SK-N-SH treated with all-trans-retinoic acid at 6 μM for 48 hours (cell line): ENCODE results near the gene HOMEZ.
"Not testable (repeated sequence)": the region's sequence is repeated elsewhere in the genome, so short reads cannot be mapped to it uniquely, and the experiment has no call there.

Experiments
- ATAC-seq: fragments of 200-7000 bp; cut with Tn5 transposase; 3 replicates; pipeline ENCODE4 v1.9.1; 2020; ENCODE audit warnings: mild to moderate bottlenecking, moderate library complexity
- BACH2 ChIP-seq: fragments of 250-450 bp; sonication (Bioruptor Pico); IDR thresholded peaks from 2 replicates; pipeline ENCODE4 v1.9.0; 2021; ENCODE audit warnings: mild to moderate bottlenecking, borderline replicate concordance
- ESRRG ChIP-seq: fragments of 250-450 bp; sonication (Bioruptor Pico); IDR thresholded peaks from 2 replicates; pipeline ENCODE4 v1.6.1; 2021; ENCODE audit warnings: mild to moderate bottlenecking
- GLIS3 ChIP-seq: fragments of 250-450 bp; sonication (Bioruptor Pico); IDR thresholded peaks from 2 replicates; pipeline ENCODE4 v1.5.0; 2020; ENCODE audit warnings: mild to moderate bottlenecking, moderate library complexity
- ISL1 ChIP-seq: fragments of 250-450 bp; sonication (Bioruptor Pico); IDR thresholded peaks from 2 replicates; pipeline ENCODE4 v2.1.2; 2022; ENCODE audit warnings: mild to moderate bottlenecking, moderate library complexity
- OSR1 ChIP-seq: fragments of 250-450 bp; sonication (Bioruptor Pico); IDR thresholded peaks from 2 replicates; pipeline ENCODE4 v1.8.0; 2022; ENCODE audit warnings: moderate library complexity, mild to moderate bottlenecking, inconsistent platforms
- PPARA ChIP-seq: fragments of 250-450 bp; sonication (Bioruptor Pico); IDR thresholded peaks from 2 replicates; pipeline ENCODE4 v1.5.0; 2020; ENCODE audit warnings: mild to moderate bottlenecking, borderline replicate concordance
- SNAI2 ChIP-seq: fragments of 250-450 bp; sonication (Bioruptor Pico); IDR thresholded peaks from 2 replicates; pipeline ENCODE4 v1.5.0; 2020; ENCODE audit warnings: mild to moderate bottlenecking, moderate library complexity
- ZFP3 ChIP-seq: fragments of 250-450 bp; sonication (Bioruptor Pico); IDR thresholded peaks from 2 replicates; pipeline ENCODE4 v1.5.0; 2020; ENCODE audit warnings: mild to moderate bottlenecking, moderate library complexity
- ZFP30 ChIP-seq: fragments of 450-650 bp; formaldehyde crosslinking; IDR thresholded peaks from 2 replicates; pipeline ENCODE4 v1.5.0; 2022; ENCODE audit warnings: mild to moderate bottlenecking, moderate library complexity
- TF ChIP-seq, protein P1 (sequence below): fragments of 250-450 bp; sonication (Bioruptor Pico); IDR thresholded peaks from 2 replicates; pipeline ENCODE4 v1.8.0; 2020; ENCODE audit warnings: mild to moderate bottlenecking, moderate library complexity, borderline replicate concordance
- TF ChIP-seq, protein P2 (sequence below): fragments of 250-450 bp; sonication (Bioruptor Pico); IDR thresholded peaks from 2 replicates; pipeline ENCODE4 v1.8.0; 2021; ENCODE audit warnings: low read depth, mild to moderate bottlenecking, moderate library complexity, borderline replicate concordance
- TF ChIP-seq, protein P3 (sequence below): fragments of 250-450 bp; sonication (Bioruptor Pico); IDR thresholded peaks from 2 replicates; pipeline ENCODE4 v1.5.1; 2020; ENCODE audit warnings: low read depth, mild to moderate bottlenecking, moderate library complexity
- TF ChIP-seq, protein P4 (sequence below): fragments of 250-450 bp; sonication (Bioruptor Pico); IDR thresholded peaks from 2 replicates; pipeline ENCODE4 v1.5.0; 2020; ENCODE audit warnings: mild to moderate bottlenecking, moderate library complexity
- TF ChIP-seq, protein P5 (sequence below): fragments of 250-450 bp; sonication (Bioruptor Pico); IDR thresholded peaks from 2 replicates; pipeline ENCODE4 v1.5.1; 2021; ENCODE audit warnings: mild to moderate bottlenecking, moderate library complexity

The HOMEZ gene

DNA sequence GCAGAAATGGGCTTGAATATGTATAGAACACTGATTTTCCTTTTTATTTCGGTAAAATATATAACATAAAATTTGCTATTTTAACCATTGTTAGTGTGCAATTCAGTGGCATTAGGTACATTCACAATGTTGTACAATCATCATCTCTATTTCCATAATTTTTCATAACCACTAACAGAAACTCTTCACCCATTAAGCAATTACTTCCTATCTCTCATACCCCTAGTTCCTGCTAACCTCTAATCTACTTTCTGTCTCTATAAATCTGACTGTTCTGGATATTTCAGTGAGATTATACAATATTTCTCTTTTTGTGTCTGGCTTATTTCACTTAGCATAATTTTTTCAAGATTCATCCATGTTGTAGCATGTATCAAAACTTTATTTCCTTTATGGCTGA, 57.1 kb downstream of the HOMEZ start:
- no peak for ATAC-seq
- TF ChIP-seq BACH2 (CRISPR knock-in tag) (no peak), ISL1 (no peak), OSR1 (CRISPR knock-in tag) (no peak), ESRRG (no peak), SNAI2 (CRISPR knock-in tag) (no peak), ZFP30 (CRISPR knock-in tag) (no peak), PPARA (CRISPR knock-in tag) (no peak), ZFP3 (CRISPR knock-in tag) (no peak)
- TF ChIP-seq, protein P1, sequence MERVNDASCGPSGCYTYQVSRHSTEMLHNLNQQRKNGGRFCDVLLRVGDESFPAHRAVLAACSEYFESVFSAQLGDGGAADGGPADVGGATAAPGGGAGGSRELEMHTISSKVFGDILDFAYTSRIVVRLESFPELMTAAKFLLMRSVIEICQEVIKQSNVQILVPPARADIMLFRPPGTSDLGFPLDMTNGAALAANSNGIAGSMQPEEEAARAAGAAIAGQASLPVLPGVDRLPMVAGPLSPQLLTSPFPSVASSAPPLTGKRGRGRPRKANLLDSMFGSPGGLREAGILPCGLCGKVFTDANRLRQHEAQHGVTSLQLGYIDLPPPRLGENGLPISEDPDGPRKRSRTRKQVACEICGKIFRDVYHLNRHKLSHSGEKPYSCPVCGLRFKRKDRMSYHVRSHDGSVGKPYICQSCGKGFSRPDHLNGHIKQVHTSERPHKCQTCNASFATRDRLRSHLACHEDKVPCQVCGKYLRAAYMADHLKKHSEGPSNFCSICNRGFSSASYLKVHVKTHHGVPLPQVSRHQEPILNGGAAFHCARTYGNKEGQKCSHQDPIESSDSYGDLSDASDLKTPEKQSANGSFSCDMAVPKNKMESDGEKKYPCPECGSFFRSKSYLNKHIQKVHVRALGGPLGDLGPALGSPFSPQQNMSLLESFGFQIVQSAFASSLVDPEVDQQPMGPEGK, result no peak
- TF ChIP-seq, protein P2, sequence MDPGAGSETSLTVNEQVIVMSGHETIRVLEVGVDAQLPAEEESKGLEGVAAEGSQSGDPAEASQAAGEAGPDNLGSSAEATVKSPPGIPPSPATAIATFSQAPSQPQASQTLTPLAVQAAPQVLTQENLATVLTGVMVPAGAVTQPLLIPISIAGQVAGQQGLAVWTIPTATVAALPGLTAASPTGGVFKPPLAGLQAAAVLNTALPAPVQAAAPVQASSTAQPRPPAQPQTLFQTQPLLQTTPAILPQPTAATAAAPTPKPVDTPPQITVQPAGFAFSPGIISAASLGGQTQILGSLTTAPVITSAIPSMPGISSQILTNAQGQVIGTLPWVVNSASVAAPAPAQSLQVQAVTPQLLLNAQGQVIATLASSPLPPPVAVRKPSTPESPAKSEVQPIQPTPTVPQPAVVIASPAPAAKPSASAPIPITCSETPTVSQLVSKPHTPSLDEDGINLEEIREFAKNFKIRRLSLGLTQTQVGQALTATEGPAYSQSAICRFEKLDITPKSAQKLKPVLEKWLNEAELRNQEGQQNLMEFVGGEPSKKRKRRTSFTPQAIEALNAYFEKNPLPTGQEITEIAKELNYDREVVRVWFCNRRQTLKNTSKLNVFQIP (CRISPR knock-in tag), result no peak
- TF ChIP-seq, protein P3, sequence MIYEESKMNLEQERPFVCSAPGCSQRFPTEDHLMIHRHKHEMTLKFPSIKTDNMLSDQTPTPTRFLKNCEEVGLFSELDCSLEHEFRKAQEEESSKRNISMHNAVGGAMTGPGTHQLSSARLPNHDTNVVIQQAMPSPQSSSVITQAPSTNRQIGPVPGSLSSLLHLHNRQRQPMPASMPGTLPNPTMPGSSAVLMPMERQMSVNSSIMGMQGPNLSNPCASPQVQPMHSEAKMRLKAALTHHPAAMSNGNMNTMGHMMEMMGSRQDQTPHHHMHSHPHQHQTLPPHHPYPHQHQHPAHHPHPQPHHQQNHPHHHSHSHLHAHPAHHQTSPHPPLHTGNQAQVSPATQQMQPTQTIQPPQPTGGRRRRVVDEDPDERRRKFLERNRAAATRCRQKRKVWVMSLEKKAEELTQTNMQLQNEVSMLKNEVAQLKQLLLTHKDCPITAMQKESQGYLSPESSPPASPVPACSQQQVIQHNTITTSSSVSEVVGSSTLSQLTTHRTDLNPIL, result no peak
- TF ChIP-seq, protein P4, sequence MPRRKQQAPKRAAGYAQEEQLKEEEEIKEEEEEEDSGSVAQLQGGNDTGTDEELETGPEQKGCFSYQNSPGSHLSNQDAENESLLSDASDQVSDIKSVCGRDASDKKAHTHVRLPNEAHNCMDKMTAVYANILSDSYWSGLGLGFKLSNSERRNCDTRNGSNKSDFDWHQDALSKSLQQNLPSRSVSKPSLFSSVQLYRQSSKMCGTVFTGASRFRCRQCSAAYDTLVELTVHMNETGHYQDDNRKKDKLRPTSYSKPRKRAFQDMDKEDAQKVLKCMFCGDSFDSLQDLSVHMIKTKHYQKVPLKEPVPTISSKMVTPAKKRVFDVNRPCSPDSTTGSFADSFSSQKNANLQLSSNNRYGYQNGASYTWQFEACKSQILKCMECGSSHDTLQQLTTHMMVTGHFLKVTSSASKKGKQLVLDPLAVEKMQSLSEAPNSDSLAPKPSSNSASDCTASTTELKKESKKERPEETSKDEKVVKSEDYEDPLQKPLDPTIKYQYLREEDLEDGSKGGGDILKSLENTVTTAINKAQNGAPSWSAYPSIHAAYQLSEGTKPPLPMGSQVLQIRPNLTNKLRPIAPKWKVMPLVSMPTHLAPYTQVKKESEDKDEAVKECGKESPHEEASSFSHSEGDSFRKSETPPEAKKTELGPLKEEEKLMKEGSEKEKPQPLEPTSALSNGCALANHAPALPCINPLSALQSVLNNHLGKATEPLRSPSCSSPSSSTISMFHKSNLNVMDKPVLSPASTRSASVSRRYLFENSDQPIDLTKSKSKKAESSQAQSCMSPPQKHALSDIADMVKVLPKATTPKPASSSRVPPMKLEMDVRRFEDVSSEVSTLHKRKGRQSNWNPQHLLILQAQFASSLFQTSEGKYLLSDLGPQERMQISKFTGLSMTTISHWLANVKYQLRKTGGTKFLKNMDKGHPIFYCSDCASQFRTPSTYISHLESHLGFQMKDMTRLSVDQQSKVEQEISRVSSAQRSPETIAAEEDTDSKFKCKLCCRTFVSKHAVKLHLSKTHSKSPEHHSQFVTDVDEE (CRISPR knock-in tag), result no peak
- TF ChIP-seq, protein P5, sequence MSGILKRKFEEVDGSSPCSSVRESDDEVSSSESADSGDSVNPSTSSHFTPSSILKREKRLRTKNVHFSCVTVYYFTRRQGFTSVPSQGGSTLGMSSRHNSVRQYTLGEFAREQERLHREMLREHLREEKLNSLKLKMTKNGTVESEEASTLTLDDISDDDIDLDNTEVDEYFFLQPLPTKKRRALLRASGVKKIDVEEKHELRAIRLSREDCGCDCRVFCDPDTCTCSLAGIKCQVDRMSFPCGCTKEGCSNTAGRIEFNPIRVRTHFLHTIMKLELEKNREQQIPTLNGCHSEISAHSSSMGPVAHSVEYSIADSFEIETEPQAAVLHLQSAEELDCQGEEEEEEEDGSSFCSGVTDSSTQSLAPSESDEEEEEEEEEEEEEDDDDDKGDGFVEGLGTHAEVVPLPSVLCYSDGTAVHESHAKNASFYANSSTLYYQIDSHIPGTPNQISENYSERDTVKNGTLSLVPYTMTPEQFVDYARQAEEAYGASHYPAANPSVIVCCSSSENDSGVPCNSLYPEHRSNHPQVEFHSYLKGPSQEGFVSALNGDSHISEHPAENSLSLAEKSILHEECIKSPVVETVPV (CRISPR knock-in tag), result no peak
- TF ChIP-seq, all 23 proteins: peak for 0

DNA sequence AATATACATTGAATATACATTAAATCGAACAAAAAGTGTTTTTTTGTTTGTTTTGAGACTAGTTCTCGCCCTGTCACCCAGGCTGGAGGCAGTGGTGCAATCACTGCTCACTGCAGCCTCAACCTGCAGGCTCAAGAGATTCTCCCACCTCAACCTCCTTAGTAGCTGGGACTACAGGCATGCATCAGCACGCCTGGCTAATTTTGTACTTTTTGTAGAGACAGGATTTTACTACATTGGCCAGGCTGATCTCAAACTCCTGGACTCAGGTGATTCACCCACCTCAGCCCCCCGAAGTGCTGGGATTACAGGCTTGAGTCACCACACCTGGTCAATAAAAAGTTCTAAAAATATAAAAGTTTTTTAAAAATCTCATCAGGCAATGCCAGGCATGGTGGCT, 58.4 kb downstream of the HOMEZ start:
- no peak for ATAC-seq
- TF ChIP-seq ISL1 (no peak), PPARA (CRISPR knock-in tag) (no peak), BACH2 (CRISPR knock-in tag) (no peak), GLIS3 (CRISPR knock-in tag) (no peak), ZFP30 (CRISPR knock-in tag) (no peak)

DNA sequence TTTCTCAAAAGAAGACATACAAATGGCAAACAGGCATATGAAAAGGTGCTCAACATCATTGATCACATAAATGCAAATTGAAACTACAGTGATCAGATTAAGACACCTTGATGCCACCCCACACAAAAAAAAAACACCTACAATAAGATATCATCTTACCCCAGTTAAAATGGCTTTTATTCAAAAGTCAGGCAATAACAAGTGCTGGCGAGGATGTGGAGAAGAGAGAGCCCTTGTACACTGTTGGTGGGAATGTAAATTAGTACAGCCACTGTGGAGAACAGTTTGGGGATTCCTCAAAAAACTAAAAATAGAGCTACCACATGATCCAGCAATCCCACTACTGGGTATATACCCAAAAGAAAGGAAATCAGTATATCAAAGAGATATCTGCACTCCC, 61.0 kb downstream of the HOMEZ start:
- ATAC-seq, result not testable (repeated sequence)
